Stimulated activated CD8-positive, alpha-beta memory T cell treated with anti-CD3 and anti-CD28 coated beads, Interleukin-7, amount 100 ng/mL, for 4 hours (primary cell): ENCODE results near the gene BRD7.

ENCODE experiments used
- DNase-seq, 2 donors: peaks; one replicate each; pipeline ENCODE4 v3.0.0-alpha.2; 2020; ENCODE audit warnings: low read depth in 2 of 2

Gene BRD7

DNA sequence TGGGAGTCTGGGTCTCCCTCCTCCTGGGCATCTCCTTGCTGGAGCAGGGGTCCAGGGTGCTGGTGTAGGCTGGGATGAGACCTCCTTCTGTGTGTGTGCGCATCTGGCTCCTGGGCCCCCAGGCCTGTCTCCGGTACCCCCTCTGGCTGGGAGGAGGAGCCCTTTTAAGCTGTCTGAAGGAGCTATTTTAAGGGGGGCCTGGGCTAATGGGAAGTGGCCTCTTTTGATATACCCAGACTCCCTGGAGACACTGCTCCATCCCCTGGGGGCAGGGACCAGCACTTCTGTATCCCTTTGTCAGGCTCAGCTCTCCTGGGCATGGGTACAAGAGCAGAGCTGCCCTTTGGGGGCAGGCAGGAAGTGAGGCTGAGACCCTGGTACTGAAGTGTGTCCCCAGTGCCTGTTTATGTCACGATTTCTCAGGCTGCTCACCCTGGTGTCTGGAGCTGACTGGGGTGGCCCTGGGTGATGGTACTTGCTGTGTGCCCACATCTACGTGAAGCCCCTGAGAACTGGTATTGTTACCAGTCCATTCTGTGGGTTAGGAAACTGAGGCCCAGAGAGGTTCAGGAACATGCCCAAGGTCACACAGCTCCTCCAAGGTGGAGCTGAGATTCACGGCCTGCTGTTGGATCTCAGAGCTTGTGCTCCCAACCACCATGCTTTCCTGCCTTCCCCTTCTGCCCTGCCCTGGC lies 96.0 kb downstream of the BRD7 start:
- no peak for DNase-seq

DNA sequence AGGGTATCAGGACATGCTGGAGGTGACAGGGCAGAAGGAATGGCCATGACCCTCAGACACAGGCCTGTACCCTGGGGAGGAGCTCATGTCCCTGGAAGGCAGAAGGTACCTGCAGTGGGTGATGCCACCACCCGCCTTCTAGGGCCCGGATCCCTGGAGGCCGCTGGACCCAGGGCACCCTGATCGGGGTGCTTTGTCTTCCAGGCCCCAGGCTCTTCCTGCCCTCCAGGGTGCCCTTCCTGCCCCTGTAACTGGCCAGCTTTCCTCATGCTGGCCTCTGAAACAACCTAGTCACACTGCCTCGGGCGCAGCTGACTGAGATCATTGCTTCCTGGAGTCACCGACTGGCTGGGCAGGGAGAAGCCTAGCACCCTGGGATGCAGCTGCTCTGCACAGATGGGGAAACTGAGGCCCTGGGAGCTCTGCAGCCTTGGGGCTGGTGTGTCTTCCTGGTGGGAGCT lies 96.6 kb downstream of the BRD7 start:
- DNase-seq: no peak

DNA sequence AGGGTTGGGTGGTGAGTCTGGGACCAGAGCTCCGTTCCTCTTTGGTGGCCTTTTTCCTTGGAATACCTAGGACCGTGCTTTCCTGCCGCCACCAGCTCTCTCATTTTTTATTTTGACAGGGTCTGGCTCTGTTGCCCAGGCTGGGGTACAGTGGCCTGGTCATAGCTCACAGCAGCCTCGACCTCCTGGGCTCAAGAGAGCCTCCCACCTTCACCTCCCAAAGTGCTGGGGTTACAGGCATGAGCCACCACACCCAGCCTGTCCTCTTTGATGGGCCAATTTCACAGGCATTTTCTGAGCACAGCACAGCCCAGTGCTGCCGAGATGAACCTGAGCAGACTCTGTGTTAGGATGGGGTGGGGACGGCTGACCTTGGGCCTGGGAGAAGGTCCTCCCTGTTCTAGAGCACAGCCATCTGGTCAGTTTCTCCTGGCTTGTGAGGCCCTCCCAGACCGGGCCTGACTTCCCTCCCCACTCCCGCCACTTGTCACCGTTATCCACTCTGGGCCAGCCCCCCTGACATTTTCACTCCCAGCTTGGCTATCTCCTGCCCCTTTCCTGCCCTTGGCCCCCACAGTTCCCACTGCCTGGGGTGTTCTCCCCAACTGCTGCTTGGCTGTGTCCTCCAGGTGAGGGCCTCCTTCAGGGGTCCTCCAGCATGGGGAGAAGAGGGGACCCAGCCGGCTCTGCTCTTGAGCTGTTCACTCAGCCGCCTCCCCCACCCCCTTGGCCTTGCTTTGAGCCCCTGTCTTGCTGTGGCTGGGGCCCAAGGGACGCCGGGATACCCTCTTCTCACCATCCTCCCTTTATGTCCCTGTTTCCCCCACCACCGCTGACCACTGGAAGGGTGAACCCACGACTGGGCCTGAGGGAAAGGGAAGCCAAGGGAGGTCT lies 97.4 kb downstream of the BRD7 start:
- DNase-seq: no peak

DNA sequence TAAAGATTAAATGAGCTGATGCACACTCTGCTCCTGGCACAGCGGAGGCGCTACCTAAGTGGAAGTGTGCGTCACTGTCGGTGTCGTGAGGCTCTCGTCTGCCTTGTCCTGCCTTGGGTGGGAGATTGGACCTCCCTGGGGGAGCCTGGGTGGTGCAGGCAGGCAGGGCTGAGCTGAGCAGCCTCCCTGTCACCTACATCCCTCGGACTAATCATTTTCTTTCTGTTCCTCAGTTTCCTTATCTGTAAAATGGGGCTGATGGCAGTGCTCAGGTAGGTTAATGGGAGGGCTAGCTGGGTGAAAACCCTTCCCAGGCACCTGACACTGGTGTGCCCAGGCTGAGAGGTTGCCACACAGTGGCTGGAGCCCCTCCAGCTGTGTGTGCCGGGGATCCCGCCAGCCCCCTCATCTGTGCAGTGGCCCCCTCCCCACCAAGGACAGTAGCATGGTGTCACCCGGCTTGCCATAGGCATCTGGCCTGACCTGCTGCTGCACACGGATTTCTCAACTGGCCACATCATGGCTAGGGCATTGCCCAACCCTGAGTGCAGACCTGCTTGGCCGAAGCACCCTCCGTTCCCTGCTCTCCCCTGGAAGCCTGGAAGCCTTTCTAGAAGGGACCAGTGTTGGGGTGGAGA lies 98.2 kb downstream of the BRD7 start:
- no peak for DNase-seq

DNA sequence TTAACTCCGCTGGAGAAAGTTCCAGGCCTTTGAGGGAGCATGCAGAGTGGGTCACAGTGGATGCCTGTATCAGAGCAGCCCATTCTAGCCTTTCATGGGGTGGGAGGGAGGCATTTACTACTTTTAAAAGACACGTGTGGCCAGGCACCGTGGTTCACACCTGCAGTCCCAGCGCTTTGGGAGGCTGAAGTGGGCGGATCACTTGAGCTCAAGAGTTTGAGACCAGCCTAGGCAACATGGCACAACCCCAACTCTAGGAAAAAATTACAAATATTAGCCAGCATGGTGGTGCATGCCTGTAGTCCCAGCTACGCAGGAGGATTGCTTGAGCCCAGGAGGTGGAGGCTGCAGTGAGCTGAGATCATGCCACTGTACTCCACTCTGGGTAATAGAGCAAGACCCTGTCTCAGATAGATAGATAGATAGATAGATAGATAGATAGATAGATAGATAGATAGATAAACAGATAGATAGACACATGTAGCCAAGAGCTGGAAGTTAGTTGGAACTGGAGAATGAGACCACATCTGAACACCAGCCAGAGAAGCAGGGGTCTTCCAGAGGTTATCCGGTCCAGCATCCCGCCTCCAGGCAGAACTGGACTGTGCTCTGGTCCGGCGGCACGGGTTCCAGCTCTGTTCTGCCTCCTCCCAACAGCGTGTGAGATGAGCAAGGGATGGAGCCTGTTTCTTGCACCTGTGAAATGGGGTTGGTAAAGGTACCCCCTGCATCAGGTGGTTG lies 98.8 kb downstream of the BRD7 start:
- no peak for DNase-seq

DNA sequence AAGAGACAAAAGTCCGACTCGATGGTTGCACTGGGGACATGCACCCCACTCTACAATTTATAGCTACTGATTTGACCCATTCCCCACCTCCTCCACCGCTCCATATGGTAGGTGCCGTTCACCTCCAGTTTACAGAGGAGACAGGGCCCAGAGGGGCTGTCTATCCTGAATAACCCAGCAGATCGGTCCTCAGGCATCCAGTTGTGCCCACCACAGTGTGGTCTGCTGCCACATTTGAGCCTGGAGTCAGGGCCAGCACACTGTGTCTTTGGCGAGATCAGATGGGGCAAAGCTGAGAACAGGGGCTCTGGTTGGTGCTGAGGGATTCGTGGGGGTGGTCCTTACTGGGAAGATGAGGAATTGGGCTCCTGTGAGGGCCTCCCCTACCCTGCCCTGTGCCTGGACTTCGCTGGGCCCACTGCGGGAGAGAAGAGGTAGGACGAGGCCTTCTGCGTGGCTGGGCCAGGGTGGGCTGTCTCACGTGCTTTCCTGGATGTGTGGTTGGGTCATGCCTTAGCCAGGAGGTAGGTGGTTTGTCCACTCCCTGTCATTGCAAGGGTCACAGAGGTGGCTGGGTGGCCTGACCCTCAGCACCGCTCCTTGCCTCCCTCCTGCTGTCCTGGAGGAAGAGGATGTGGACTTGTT lies 99.6 kb downstream of the BRD7 start:
- DNase-seq: no peak

DNA sequence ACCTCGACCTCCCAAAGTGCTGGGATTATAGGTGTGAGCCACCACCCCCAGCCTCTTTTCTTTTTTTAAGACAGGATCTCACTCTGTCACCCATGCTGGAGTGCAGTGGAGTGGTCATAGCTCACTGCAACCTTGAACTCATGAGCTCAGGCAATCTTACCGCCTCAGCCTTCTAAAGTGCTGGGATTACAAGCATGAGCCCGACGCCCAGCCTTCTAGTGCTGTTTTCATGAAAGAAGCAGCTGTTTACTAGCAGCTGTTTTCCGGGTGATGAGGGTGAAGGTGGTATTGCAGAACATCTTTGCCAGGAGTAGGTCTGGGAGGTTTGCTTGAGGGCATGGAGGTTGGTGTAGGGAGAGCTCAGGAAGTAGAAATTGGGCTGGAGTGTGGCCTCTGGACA lies 100.4 kb downstream of the BRD7 start:
- no peak for DNase-seq

DNA sequence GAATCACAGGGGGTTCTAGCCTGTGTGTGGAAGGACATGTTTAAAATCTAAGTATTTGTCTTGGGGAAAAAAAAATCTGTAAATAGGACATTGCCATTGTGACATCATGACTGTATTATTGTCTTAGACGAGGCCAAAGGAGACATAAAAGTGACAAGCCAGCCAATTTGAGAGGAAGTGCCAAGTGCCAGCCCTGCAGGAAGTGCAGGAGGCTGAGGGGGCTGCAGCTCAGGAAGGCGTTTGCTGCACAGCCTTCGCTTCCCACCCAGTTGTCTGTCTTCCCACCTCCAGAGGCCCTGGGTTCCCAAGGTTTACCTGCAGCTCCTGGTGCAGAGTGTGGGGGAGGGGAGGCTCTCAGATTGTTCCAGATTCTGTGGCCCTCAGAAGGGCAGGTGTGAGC lies 101.1 kb downstream of the BRD7 start:
- DNase-seq: no peak

DNA sequence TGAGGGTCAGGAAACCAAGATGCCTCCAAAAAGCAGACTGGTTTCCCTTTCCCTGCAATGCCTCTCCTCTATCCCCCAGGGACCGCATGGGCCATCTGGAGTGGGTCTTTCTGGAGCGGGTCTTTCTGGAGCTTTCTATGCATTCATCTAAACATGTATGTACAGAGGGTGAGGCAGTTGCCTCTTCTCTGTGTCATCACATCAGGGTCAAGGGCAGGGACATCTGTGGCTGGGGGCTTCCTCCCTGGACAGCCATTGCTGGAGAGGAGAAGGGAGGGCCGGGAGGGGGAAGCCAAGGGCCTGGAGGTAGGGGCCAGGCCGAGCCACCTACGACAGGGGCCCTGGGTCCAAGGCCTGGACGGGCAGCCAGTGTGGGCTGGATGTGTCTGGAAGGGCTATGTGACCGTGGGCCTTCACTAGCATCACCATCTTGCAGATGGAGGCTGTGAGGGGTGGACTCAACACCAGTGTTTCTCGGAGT lies 101.6 kb downstream of the BRD7 start:
- no peak for DNase-seq

DNA sequence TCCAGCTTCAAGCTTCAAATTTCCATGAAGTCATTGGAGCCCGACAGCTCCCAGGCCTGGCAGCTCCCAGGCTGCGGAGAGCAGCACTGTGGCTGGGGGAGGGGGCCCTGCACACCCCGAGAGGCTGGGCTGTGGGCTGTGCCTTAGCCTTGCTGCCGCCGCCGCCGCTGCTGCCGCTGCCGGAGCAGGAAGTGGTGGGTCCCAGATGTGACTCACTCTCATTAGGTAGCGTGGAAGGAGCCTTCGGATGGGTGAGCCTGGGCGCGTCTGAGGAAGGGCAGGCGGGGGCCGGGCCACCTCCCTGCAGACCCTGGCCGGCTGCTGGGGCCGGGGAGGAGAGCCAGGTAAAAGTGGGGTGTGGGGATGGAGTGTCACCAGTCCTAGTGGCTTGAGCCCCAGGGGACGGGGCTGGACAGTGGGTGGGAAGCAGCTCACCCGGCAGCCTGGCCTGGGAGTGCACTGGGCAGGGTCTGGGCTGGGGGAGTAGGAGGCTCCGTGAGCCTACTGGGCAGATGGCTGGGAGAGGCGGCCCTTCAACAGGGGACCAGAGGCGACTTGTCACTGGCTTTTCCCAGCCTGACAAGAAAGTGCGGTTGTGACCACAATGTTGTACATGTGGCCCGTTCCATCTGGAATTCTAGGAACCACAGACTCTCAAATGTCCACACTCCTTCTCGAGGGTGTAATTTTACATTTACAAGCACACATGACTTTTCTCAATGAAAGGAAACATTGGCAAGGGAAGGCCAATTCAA lies 102.3 kb downstream of the BRD7 start, which contains the start of gene ADCY7:
Gene ADCY7 (plus strand): TSS at position 215 of the 755 bp plus-strand sequence. CDS start 21,629 bp downstream, outside the sequence.
- DNase-seq: peak; percentile 72 to 81
